RWPE1 (cell line): Measurements from ENCODE around the gene KMT2D.

Experiments used
- CTCF ChIA-PET: fragments of 350-600 bp; sonication (Branson Sonifier 250); formaldehyde crosslinking; extraction: SDS; loops from one replicate; lab custom pipeline; 2021; lab: Yijun Ruan, JAX
- POLR2A ChIA-PET: fragments of 400-600 bp; formaldehyde crosslinking; extraction: SDS; loops from one replicate; lab custom pipeline; 2020; ENCODE audit warnings: antibody characterized with exemption; ENCODE audit not compliant: low non-redundant PET; lab: Yijun Ruan, JAX
- DNase-seq: peaks from one replicate; pipeline ENCODE4 v3.0.0; 2012; ENCODE audit warnings: low spot score
- H3K27ac ChIP-seq: fragments of 450-650 bp; 2 replicates; pipeline ENCODE4 v1.5.1; 2017
- TF ChIP-seq, protein P1 (sequence below): fragments of 450-650 bp; conservative IDR thresholded peaks from 2 replicates; pipeline ENCODE4 v1.5.1; 2017; ENCODE audit warnings: low read depth, mild to moderate bottlenecking

Gene KMT2D

DNA sequence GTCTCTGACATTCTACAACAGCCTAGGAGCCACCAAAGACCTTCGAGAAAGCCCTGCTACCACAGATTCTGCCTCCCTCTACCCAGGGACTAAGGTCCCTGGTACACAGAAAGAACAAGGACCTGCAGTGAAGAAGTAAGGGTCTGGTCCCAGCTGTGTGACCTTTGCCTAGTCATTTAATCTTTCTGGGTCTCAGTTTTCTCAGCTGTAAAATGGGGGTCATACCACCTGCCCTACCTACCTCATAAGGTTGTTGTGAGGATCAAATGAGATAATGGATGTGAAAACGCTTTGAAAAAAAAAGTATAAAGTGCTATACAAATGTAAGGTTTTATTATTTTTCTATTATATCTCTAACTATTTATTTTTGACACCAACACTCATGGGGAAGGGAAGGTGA is 36.8 kb downstream of the KMT2D start:
- TF ChIP-seq, protein P1, sequence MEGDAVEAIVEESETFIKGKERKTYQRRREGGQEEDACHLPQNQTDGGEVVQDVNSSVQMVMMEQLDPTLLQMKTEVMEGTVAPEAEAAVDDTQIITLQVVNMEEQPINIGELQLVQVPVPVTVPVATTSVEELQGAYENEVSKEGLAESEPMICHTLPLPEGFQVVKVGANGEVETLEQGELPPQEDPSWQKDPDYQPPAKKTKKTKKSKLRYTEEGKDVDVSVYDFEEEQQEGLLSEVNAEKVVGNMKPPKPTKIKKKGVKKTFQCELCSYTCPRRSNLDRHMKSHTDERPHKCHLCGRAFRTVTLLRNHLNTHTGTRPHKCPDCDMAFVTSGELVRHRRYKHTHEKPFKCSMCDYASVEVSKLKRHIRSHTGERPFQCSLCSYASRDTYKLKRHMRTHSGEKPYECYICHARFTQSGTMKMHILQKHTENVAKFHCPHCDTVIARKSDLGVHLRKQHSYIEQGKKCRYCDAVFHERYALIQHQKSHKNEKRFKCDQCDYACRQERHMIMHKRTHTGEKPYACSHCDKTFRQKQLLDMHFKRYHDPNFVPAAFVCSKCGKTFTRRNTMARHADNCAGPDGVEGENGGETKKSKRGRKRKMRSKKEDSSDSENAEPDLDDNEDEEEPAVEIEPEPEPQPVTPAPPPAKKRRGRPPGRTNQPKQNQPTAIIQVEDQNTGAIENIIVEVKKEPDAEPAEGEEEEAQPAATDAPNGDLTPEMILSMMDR: no peak
- CTCF ChIA-PET: no interaction called here
- no peak overlapping the region for H3K27ac ChIP-seq
- POLR2A ChIA-PET: no interaction called here
- DNase-seq: no peak

DNA sequence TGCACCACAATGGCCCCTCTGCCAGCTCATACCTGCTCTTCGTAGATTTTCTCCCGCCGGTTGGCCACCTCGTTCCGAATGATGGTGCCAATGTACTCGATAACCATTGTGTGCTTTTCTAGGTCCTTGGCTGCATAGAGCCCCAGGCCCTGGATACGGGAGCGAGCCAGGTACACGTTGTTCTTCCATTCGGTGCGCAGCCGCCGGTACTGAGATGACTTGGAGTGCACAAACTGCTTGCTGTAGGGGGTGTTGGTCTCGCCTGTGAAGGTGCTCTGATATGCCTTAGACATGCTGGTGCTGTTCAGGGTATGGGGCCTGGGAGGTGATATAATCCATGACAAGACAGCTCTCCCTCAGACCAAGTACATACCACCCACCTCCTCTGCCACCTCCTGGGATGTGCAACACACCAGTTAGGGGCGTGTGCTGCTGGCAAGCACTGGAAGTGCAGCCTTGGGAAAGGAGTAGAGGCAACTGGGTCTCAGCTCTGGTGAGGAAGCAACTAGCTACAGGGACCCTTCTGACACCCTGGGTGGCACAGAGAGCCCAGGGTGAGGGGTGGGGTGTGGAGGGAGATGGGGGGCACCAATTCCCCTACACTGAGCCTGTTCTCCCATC is 37.9 kb downstream of the KMT2D start:
- H3K27ac ChIP-seq: peak overlapping the region; percentile 71
- DNase-seq: no peak
- ChIA-PET POLR2A (no interaction called here), CTCF (no interaction called here)
- TF ChIP-seq, protein P1: no peak

DNA sequence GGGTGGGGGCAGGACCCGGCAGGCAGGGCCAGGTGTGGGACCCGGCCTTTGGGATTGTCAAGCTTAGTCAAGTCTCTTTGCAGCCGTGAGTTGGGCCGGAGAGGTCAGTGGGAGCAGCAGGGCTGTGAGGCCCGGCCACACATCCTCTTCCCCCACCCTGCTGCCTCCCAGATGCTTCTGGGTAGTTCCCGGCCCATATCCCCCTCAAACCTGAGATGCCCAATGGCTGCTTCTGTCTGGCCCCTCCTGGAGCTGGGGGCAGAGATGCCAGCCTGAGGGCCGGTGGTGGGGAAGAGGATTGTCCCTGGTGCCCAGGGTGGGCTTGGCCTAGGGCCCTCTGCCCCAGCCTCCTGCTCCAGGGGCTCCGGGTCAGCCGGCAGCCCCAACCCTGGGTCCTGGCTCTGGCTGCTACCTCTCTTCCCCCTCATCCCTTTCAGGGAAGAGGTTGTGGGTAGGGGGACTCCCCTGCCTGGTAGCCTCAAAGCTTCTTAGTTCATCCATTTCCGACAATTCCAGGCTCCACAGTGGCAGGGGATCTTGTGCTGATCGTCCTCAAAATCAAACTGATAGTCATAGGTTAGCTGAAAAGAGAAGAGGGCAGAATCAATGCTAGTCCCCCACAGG is 39.2 kb downstream of the KMT2D start:
- DNase-seq: no peak
- peak overlapping the region; percentile 71 for H3K27ac ChIP-seq
- ChIA-PET POLR2A (interaction anchor here (1.1 kb wide), 1 partner anchor 8 kb away, joined by 4 read pairs; no protein-coding TSS in a partner anchor), CTCF (no interaction called here)
- TF ChIP-seq, protein P1: no peak

DNA sequence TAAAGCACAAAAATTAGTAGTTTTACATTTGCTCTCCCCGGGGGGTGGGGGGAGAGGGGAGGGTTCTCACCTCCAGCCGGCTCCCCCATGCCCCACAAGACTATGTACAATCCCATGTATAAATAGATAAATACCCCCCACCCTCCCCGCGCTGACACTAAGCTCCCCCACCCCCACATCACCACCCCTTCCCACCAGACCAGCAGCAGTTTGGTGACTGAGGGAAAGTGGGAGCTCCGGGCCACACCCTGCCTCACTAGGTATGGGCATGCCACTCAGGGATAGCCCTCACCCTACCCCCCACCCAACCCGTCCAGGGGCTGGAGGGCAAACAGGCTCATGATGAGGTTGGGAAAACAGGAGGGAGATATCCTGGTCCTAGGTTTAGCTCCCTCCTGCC is 40.2 kb downstream of the KMT2D start:
- peak overlapping the region; percentile 71 for H3K27ac ChIP-seq
- ChIA-PET CTCF (no interaction called here), POLR2A (no interaction called here)
- TF ChIP-seq, protein P1: no peak
- no peak for DNase-seq

DNA sequence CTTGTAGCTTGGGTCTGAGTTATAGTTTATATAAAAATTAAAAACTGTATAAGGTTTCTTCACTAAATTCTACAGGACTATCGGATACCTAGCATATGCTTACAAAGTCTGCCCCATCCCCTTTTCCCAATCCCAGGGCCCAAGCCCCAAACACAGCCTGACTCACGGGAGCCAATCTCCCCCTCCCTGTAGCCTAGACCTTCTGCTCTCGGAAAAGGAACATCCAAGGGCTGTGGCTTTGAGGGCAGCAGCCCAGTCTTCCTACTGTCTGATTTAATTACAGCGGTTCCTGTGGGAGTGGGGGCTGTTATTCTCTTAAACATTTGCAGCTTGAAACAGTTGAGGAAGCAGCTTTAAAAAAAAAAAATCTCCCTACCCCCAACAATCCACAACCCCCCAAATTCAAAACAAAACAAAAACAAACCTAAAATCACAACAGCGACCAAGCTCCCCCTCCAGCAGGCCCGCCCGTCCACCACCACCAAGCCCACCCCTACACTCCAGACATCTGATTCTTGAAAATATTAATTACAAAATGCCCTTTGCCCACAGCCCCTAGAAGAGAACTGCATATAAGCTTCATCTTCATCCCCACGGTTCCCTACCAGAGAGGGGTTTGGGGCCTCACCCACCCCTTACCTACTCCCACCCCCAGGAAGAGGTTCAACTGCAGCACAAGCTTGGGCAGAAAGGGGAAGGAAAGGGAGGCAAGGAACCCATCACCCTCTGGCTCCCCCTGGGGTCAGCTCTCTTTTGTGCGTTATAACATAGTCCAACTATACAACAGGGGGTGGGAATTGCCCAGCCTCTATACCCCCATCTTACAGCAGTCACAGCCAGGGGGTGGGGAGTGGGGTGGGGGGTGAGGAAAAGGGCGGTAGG is 40.9 kb downstream of the KMT2D start:
- TF ChIP-seq, protein P1: 0 out of 2 replicates have a peak, but pooled peaks have one; percentile 15
- POLR2A ChIA-PET: no interaction called here
- CTCF ChIA-PET: interaction anchor here (0.6 to 0.8 kb wide), 3 partner anchors 14 to 158 kb away, joined by 3 to 5 read pairs (median 3); no protein-coding TSS in a partner anchor
- peak; percentile 50 for DNase-seq
- H3K27ac ChIP-seq: peak overlapping the region; percentile 71

DNA sequence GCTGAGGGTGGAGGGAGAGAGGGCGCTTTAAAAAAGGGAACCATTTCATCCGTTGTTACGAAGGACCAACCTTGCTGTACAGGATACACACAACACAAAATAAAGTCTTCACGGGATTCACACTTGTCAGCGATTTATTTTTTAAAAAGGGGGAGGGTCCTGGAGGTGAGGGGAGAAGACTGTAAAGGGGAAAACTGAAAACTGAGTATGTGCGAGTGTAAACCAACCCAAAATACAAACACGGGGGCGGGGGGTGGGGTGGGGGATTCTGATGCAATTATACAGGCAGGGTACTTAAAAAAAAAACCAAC is 41.5 kb downstream of the KMT2D start:
- CTCF ChIA-PET: interaction anchor here (0.8 kb wide), 1 partner anchor 157 kb away, joined by 3 read pairs; no protein-coding TSS in a partner anchor
- DNase-seq: no peak
- H3K27ac ChIP-seq: peak overlapping the region; percentile 84
- POLR2A ChIA-PET: no interaction called here
- TF ChIP-seq, protein P1: no peak
